ENCODE results near the gene ABCC5.
"Not testable (repeated sequence)": the region's sequence is repeated elsewhere in the genome, so short reads cannot be mapped to it uniquely, and the experiment has no call there.

The ABCC5 gene

DNA sequence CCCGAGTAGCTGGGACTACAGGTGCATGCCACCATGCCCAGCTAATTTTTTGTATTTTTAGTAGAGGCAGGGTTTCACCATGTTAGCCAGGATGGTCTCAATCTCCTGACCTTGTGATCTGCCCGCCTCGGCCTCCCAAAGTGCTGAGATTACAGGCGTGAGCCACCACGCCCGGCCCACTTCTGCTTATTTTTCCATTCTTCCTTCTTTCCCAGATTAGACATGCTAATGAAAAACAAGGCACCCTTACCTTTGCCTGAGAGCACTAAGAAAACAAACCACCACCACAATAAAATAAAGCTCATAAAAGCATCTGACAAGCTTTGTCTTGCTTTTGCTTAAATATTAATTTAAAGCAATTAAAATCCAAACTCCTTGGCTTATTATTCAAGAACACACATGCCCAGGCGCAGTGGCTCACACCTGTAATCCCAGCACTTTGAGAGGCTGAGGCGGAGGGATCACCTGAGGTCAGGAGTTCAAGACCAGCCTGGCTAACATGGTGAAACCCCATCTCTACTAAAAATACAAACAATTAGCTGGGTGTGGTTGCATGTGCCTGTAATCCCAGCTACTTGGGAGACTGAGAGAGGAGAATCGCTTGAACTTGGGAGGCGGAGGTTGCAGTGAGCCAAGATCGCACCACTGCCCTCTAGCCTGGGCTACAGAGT, 10.4 kb downstream of the ABCC5 start:
- H3K36me3 Mint-ChIP-seq; H3K27ac Mint-ChIP-seq; H3K27me3 Mint-ChIP-seq; H3K9me3 Mint-ChIP-seq; DNase-seq (ENCODE audit: low spot score in 2 of 2); ATAC-seq (ENCODE audit: low read depth): not testable (repeated sequence)
- peak overlapping the region; percentile 6 for H3K4me3 Mint-ChIP-seq
- peaks cover 24% of the 10 kb centered on the region for H3K4me1 Mint-ChIP-seq

DNA sequence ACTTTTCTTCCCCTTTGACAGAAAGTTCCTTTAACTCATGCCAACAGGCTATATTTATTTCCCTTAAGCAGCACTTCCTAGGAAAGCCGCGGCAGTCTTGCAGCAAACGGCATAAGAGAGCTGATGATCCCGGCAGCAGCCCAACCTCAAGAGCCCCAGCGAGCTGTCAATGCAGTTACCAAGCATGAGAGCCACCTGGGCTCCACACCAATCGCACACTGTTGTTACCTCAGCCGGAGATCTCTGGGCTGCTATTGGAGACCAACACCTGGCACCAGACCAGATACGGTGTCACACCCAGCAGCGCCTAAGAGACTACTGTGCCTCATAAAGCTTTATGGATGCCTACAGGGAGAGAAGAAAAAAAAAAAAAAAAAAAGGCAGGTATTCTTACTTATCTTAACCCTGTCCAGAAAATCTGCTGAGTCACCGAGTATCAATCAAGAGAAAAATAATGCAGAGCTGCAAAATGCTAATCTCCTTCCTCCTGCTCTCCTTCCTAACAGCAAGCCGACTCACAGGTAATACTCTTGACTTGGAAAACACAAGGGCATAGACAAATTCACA, 11.7 kb downstream of the ABCC5 start:
- peak in 1 of 2 donors; percentile 12 for DNase-seq (ENCODE audit: low spot score in 2 of 2)
- peak overlapping the region; percentile 21 for H3K4me3 Mint-ChIP-seq
- peak; percentile 91 for ATAC-seq (ENCODE audit: low read depth)
- H3K27ac Mint-ChIP-seq: peak overlapping the region; percentile 5
- peaks cover 24% of the 10 kb centered on the region for H3K4me1 Mint-ChIP-seq
- H3K27me3 Mint-ChIP-seq: no peaks in the 10 kb centered on the region
- no peaks in the 10 kb centered on the region for H3K9me3 Mint-ChIP-seq
- peaks cover 6% of the 10 kb centered on the region for H3K36me3 Mint-ChIP-seq

DNA sequence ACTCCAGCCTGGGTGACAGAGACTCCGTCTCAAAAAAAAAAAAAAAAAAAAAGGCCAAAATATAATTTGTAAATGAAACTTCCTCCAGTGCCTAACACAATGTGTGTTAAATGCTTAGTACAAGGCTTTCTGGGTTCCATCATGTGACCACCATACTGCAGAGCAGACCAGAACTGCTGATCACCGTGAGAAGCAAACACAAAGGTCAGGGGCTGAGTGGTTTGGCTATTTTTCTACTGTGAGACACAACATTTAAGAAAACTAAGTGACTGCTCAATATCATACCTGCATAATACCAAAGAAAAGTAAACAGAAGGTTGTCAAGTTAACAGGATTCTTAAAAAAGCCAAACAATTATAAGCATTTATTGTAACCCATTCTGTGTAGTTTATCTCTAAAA, 13.2 kb downstream of the ABCC5 start:
- Mint-ChIP-seq H3K36me3 (peaks cover 3% of the 10 kb centered on the region), H3K4me1 (peaks cover 24% of the 10 kb centered on the region), H3K9me3 (no peaks in the 10 kb centered on the region), H3K27ac (no peak overlapping the region), H3K27me3 (no peaks in the 10 kb centered on the region), H3K4me3 (no peak overlapping the region)
- ATAC-seq (ENCODE audit: low read depth): no peak
- no peak for DNase-seq (ENCODE audit: low spot score in 2 of 2)

DNA sequence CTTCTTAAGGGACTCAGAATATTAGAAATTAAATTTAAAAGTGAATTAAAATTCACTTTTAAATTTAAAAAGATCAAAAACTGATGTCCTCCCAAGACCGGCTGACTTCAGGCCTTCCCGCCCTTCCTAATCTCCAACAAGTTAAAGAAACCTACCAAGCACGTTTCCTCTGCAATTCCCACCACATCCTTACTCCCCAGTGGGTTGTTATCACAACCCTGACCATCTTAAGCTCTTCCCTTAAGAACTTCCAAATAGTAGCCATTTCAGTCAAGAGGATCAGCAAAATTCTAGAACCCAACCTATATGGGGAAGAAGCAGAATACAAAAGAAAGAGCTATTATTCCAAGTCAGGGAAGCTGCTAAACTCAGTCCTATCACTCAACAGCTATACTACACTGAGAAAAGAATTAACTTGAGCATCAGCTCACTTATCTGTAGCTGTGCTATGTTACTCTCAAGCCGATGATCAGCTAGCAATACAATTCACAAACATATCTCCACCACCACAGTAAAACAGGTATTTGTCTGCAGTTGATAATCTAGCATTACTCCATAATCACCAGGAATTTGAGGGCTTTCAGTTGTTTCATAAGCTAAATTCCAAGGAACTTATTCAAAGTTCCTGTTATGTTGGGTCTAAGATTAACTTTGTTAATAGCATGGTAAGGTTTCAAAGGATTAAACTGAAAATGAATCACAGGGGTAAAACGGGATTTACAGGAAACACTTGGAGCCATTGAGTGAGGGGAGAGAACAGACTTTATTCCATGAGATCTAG, 14.3 kb downstream of the ABCC5 start:
- ATAC-seq (ENCODE audit: low read depth) (no peak), DNase-seq (ENCODE audit: low spot score in 2 of 2) (no peak)
- Mint-ChIP-seq H3K9me3 (no peaks in the 10 kb centered on the region), H3K27me3 (no peaks in the 10 kb centered on the region), H3K4me3 (no peak overlapping the region), H3K4me1 (peaks cover 21% of the 10 kb centered on the region), H3K27ac (no peak overlapping the region), H3K36me3 (peaks cover 3% of the 10 kb centered on the region)

DNA sequence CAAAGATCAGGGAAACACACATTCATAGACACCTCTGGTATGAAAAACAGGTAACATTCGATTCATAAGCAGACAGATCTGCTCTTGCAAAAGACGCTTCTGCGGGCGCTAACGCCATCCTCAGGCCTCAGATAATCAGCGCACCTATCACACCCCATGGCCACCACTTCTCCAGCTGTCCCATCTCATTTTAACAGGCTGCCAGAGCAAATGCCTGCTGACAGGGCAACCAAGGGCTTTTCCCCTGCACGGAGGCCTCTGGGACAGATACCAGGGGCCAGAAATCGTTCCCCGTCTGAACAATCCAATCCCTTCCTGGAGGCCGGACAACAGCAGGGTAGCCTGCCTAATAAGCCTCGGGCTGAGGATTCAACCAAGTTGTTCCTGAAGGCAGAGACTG, 15.2 kb downstream of the ABCC5 start:
- Mint-ChIP-seq H3K4me1 (peaks cover 13% of the 10 kb centered on the region), H3K4me3 (no peak overlapping the region), H3K36me3 (peaks cover 3% of the 10 kb centered on the region), H3K27ac (no peak overlapping the region), H3K27me3 (no peaks in the 10 kb centered on the region), H3K9me3 (no peaks in the 10 kb centered on the region)
- ATAC-seq (ENCODE audit: low read depth) (no peak), DNase-seq (ENCODE audit: low spot score in 2 of 2) (no peak)

DNA sequence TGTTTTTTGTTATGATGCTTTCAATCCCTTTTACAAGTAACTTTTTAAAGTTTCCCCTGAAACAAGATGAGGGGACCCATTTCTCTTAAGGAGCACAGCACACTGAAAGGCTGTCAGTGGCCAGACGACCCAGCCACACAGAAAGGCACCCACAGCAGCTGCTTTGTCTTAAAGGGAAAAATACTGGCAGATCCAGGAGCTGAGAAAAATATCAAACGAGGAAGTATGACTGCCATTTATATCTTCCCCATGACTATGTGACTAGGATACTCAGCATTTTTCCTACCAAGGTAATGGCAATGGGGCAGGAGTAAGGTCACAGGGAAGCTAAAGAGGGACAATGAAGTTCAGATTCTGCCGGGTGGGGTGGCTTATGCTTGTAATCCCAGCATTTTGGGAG, 15.9 kb downstream of the ABCC5 start:
- peaks cover 10% of the 10 kb centered on the region for H3K4me1 Mint-ChIP-seq
- ATAC-seq (ENCODE audit: low read depth): no peak
- H3K9me3 Mint-ChIP-seq: no peaks in the 10 kb centered on the region
- no peak for DNase-seq (ENCODE audit: low spot score in 2 of 2)
- H3K4me3 Mint-ChIP-seq: no peak overlapping the region
- H3K27ac Mint-ChIP-seq: no peak overlapping the region
- H3K36me3 Mint-ChIP-seq: peaks cover 3% of the 10 kb centered on the region
- no peaks in the 10 kb centered on the region for H3K27me3 Mint-ChIP-seq

DNA sequence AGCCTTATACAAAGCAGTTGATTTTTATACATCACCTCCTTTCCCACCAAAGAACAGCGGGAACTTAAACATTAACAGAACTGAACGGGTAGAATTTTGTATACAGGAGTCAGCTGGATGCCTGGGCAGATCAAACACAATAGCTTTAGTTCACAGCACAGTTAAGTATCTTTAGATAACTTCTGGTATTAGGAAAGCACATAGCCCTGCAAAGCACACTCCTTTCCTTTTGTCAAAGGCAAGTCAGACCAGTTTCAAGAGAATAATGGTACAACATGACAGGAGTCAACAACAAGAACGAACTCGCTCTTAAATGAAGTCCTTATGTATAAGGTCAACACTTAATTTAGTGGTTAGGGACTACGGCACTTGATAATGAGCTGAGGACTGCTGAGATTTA, 26.3 kb downstream of the ABCC5 start:
- Mint-ChIP-seq H3K4me1 (no peaks in the 10 kb centered on the region), H3K36me3 (peaks cover 3% of the 10 kb centered on the region), H3K4me3 (no peak overlapping the region), H3K27me3 (no peaks in the 10 kb centered on the region), H3K27ac (no peak overlapping the region), H3K9me3 (no peaks in the 10 kb centered on the region)
- ATAC-seq (ENCODE audit: low read depth) (no peak), DNase-seq (ENCODE audit: low spot score in 2 of 2) (no peak)

DNA sequence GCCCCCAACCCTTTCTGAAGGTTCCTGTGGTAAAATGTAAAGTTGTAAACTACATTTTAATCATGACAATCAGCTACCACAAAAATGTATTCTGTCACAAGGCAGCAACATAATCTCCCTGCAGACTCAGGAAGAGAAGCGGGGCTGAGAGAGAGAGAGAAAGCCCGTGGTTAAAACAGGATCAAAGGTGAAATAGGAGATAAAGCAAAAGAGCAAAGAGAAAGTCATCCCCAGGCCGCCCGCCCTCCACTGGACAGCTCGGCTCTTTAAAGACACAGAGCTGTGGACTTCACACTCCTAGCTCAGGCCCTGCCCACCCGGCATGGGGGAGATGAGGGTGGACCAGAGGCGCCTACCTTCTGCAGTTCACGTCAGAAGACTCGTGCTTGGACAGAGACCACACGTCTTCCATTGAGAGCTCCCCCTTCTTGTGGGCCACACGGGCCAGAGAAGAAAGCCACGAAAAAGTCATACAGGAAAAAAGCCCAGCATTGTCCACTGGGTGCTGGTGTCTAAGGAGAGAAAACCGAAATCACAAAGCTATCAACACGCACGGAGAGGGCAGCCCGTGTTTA, 29.4 kb downstream of the ABCC5 start:
- Mint-ChIP-seq H3K4me3 (no peak overlapping the region), H3K36me3 (peaks cover 5% of the 10 kb centered on the region), H3K9me3 (no peaks in the 10 kb centered on the region), H3K4me1 (no peaks in the 10 kb centered on the region), H3K27ac (no peak overlapping the region), H3K27me3 (no peaks in the 10 kb centered on the region)
- ATAC-seq (ENCODE audit: low read depth) (no peak), DNase-seq (ENCODE audit: low spot score in 2 of 2) (no peak)

DNA sequence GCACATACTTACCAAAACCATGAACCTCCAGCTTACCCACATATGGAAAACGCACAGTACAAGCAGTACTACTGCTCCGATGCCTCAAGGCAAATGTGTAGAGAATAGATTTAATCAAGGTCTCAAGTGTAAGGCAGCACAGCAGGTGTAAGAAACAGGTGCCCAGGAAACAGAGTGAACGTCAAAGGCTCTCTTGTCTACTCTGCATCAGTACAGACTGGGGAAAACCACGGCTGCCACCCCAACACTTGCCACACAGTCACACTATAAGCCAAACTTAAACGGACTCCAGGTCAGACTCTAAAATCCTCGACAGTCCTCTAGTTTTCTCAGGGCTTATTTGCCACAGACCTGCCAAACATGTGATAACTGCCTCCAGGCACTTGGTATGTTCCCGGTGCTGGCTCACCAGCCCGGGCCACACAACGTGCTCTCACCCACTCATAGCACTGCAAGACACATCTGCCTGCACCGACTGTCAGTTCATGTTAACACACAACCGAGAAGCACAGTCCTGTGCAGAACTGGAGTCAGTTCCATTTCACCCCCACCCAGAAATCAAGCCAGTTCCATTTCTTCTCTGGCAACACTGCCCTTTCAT, 30.6 kb downstream of the ABCC5 start:
- ATAC-seq (ENCODE audit: low read depth) (no peak), DNase-seq (ENCODE audit: low spot score in 2 of 2) (no peak)
- Mint-ChIP-seq H3K27ac (no peak overlapping the region), H3K9me3 (no peaks in the 10 kb centered on the region), H3K27me3 (no peaks in the 10 kb centered on the region), H3K4me1 (no peaks in the 10 kb centered on the region), H3K36me3 (peaks cover 10% of the 10 kb centered on the region), H3K4me3 (no peak overlapping the region)

DNA sequence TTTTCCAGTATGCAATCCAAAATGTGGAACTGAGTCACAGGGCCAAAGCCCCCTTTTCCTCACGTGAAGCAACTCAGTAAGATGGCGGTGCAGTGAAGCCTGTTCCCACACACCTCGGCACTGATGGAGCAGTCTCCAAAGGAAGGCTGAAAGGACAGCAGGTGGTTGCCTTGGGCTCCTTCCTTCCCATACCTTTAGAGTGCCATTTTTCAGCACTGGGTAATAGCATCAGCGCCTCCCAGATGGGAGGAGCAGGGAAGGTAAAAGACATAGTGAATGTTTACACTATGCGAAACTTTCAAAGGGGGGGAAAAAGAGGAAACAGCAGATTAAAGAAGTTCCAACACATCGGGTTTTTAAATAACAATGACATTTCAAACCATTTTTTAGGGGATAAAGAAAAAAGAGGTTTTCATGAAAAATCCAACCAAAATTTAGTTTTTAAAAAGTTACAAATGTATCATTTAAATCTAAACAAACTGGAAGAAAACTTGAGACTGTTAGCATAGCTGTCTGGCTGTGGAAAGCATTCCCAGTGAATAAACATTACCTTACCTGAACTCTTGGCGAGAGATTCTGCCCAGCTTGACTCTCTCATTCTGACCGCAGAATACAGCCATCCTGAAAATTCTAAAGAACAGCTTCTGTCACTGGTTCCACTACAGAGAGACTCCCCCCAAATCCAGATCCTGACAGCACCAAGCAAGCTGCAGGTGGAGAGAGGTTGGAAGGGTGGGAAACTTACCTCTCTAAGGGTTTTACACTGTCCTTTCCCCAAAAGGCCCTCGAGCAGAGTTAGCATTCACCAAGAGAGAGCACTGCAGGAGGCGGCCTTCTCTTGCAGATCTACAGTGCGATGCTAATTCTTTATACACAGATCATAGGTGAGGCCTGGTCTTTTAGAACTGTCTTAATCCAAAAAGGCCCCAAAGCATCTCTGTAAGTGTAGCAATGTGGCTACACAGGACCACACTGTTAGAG, 32.6 kb downstream of the ABCC5 start:
- H3K4me3 Mint-ChIP-seq: no peak overlapping the region
- H3K36me3 Mint-ChIP-seq: peaks cover 12% of the 10 kb centered on the region
- H3K9me3 Mint-ChIP-seq: no peaks in the 10 kb centered on the region
- ATAC-seq (ENCODE audit: low read depth) (no peak), DNase-seq (ENCODE audit: low spot score in 2 of 2) (no peak)
- no peak overlapping the region for H3K27ac Mint-ChIP-seq
- H3K27me3 Mint-ChIP-seq: no peaks in the 10 kb centered on the region
- H3K4me1 Mint-ChIP-seq: no peaks in the 10 kb centered on the region

DNA sequence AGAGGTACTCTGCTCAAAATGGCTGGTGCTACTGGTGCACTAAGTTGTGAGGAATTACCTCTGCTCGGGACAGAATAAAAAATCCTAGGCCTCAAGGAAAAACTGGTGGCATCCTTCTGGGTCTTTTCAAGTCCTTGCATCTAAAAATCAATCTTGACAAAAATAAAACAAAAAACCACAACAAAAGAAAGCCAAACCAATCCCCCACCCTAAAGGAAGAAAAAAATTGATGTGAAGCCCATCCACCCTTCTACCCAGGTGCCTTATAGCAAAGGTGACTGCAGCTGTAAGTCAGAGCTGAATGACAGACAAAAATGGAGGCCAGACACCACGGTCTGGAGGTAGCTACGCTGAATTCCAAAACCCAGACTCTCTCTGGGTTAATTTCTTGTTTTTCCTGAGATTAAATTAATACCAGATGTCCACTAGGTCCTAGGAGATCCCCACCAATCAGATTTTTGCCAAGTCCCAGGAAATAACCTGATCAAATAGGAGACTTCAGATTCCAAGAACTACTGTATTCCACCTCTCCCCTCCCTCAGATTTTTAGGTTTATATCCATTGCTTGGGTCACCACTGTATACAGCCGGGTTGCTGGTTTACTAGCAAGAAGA, 33.5 kb downstream of the ABCC5 start:
- no peaks in the 10 kb centered on the region for H3K27me3 Mint-ChIP-seq
- DNase-seq (ENCODE audit: low spot score in 2 of 2): no peak
- H3K36me3 Mint-ChIP-seq: peaks cover 12% of the 10 kb centered on the region
- no peak for ATAC-seq (ENCODE audit: low read depth)
- no peaks in the 10 kb centered on the region for H3K4me1 Mint-ChIP-seq
- no peaks in the 10 kb centered on the region for H3K9me3 Mint-ChIP-seq
- no peak overlapping the region for H3K4me3 Mint-ChIP-seq
- no peak overlapping the region for H3K27ac Mint-ChIP-seq

DNA sequence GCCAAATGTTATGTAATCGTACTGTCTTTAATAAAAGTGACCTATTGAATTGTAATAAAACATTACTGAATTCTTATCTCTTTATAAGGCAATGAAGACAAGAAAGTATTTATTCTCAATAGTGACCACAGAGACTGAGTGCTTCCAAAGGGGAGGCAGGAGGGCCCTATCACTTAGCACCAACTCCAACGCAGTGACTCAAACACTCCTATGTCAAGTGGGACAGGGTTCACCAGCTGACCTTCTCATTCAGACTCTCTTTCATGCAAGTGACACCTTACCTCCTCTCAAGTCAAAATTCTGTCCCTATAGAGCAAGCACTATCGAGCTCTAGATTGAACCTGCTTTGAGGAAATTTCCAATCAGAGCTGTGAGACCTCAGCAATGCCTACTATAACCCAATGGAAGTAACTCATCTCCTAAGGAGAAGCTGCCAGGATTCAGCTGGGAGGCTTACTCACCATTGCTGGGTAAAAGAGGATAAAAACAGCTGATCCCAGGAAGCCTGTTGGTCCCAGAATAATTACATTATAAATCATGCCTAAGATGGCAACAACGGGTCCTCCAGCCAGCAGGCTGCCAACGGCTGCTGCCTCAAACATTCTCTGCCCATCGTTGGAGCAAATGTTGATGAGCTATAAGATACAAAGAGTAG, 35.6 kb downstream of the ABCC5 start:
- ATAC-seq (ENCODE audit: low read depth): no peak
- no peaks in the 10 kb centered on the region for H3K9me3 Mint-ChIP-seq
- H3K27me3 Mint-ChIP-seq: no peaks in the 10 kb centered on the region
- no peak overlapping the region for H3K27ac Mint-ChIP-seq
- peaks cover 19% of the 10 kb centered on the region for H3K36me3 Mint-ChIP-seq
- H3K4me1 Mint-ChIP-seq: no peaks in the 10 kb centered on the region
- H3K4me3 Mint-ChIP-seq: no peak overlapping the region
- DNase-seq (ENCODE audit: low spot score in 2 of 2): no peak
